HFF-Myc (cell line): ENCODE results near the gene RNF26.

Source experiments
- DNase-seq: peaks from one replicate; pipeline ENCODE4 v3.0.0-alpha.2; 2011; ENCODE audit warnings: low read depth; ENCODE audit errors: extremely low read depth
- H3K4me3 ChIP-seq: replicated peaks from 2 replicates; pipeline ENCODE4 v1.5.1; 2011; ENCODE audit warnings: low read depth, mild to moderate bottlenecking, control low read depth, low read length
- CTCF ChIP-seq: IDR thresholded peaks from 2 replicates; pipeline ENCODE4 v1.5.1; 2012; ENCODE audit warnings: mild to moderate bottlenecking, low read depth, low read length, control low read depth; ENCODE audit errors: missing control alignments

The RNF26 gene

GRCh38 chr11:119334174-119334930 is at the start of gene RNF26:
TSS of gene RNF26 (plus strand) at chr11:119334527. CDS start at chr11:119335123, 596 bp downstream.
- DNase-seq: peak; percentile 97
- peak within 1 kb of the TSS; percentile 77 for H3K4me3 ChIP-seq
- no peak for TF ChIP-seq CTCF

- no peak for TF ChIP-seq CTCF
- DNase-seq: no peak
- no peak overlapping the region for H3K4me3 ChIP-seq
Measured at GRCh38 chr11:119285431-119285830, 48.9 kb upstream of the RNF26 start.

GRCh38 chr11:119288219-119288618 is 46.1 kb upstream of the RNF26 start:
- DNase-seq: no peak
- no peak for TF ChIP-seq CTCF
- no peak overlapping the region for H3K4me3 ChIP-seq

- no peak for TF ChIP-seq CTCF
- H3K4me3 ChIP-seq: no peak overlapping the region
- DNase-seq: no peak
Measured at GRCh38 chr11:119290894-119291497, 43.3 kb upstream of the RNF26 start.

GRCh38 chr11:119293461-119293860 is 40.9 kb upstream of the RNF26 start:
- no peak for DNase-seq
- no peak for TF ChIP-seq CTCF
- no peak overlapping the region for H3K4me3 ChIP-seq

GRCh38 chr11:119295178-119295577 is 39.1 kb upstream of the RNF26 start:
- DNase-seq: no peak
- no peak overlapping the region for H3K4me3 ChIP-seq
- no peak for TF ChIP-seq CTCF
